B cell (primary cell): ENCODE measurements around the gene MAB21L2. TPM values are rescaled to one million over a fixed set of nuclear protein-coding genes. Genes with fewer than 3 reads are reported as not detected.

Source experiments
- ATAC-seq: fragments of 200-7000 bp; cut with Tn5 transposase; one replicate; pipeline ENCODE4 v1.10.0; 2021; ENCODE audit warnings: low read depth, mild to moderate bottlenecking, moderate number of reproducible peaks, moderate library complexity
- CTCF ChIA-PET: fragments of 350-600 bp; sonication (Branson Sonifier 250); formaldehyde crosslinking; loops from one replicate; lab custom pipeline; 2021; ENCODE audit warnings: antibody characterized with exemption, inconsistent platforms; lab: Charles Lee
- POLR2A ChIA-PET: fragments of 350-600 bp; sonication (Branson Sonifier 250); formaldehyde crosslinking; loops from one replicate; lab custom pipeline; 2021; ENCODE audit warnings: antibody characterized with exemption; lab: Charles Lee
- DNase-seq: peaks from one replicate; pipeline ENCODE4 v3.0.0; 2013
- H2AFZ ChIP-seq: 2 replicates; pipeline ENCODE4 v1.6.1; 2012; ENCODE audit warnings: mild to moderate bottlenecking, low read depth, low read length; ENCODE audit not compliant: insufficient read depth, poor library complexity, severe bottlenecking
- H3K27ac ChIP-seq, 2 donors: 1 replicate in 1 of 2; 2 replicates in 1 of 2; pipeline ENCODE4 v1.5.1; 2012 to 2013; ENCODE audit warnings: low read length in 2 of 2, mild to moderate bottlenecking in 2 of 2, moderate library complexity in 1 of 2
- H3K27me3 ChIP-seq, 4 experiments: fragments of 200-600 bp in 1 of 4; sonication (generic) in 1 of 4; replicated peaks in 1 of 4; 1 replicate in 2 of 4; 2 replicates in 2 of 4; pipeline versions ENCODE4 v1.6.1 to v1.7.0; 2013 to 2016; ENCODE audit warnings: low read length in 3 of 4, mild to moderate bottlenecking in 2 of 4, mixed read lengths in 1 of 4, moderate library complexity in 1 of 4; ENCODE audit not compliant: insufficient read depth in 4 of 4, control insufficient read depth in 3 of 4; ENCODE audit errors: control extremely low read depth in 1 of 4
- H3K36me3 ChIP-seq, 2 experiments: replicated peaks in 1 of 2; 1 replicate in 1 of 2; 2 replicates in 1 of 2; pipeline versions ENCODE4 v1.6.1 to v1.7.1; 2013; ENCODE audit warnings: low read length in 1 of 2; ENCODE audit not compliant: insufficient read depth in 2 of 2, control insufficient read depth in 1 of 2; ENCODE audit errors: control extremely low read depth in 1 of 2, extremely low read depth in 1 of 2
- H3K4me1 ChIP-seq, 2 donors: fragments of 200-600 bp in 1 of 2; sonication (generic) in 1 of 2; 1 replicate in 1 of 2; 2 replicates in 1 of 2; pipeline versions ENCODE4 v1.5.1 to v1.6.1; 2013 to 2017; ENCODE audit warnings: low read length in 2 of 2; ENCODE audit not compliant: control insufficient read depth in 2 of 2, insufficient read depth in 2 of 2
- H3K4me2 ChIP-seq: replicated peaks from 2 replicates; pipeline ENCODE3; 2012; ENCODE audit warnings: mild to moderate bottlenecking, low read depth, low read length; ENCODE audit not compliant: poor library complexity, severe bottlenecking
- H3K4me3 ChIP-seq, 5 experiments: fragments of 200-600 bp in 1 of 5; sonication (generic) in 1 of 5; 1 replicate in 3 of 5; 2 replicates in 2 of 5; pipeline versions ENCODE4 v1.5.1 to v1.7.0; 2011 to 2016; ENCODE audit warnings: low read length in 4 of 5, mild to moderate bottlenecking in 4 of 5, low read depth in 2 of 5, control low read depth in 1 of 5, moderate library complexity in 1 of 5; ENCODE audit not compliant: insufficient read depth in 1 of 5; ENCODE audit errors: control extremely low read depth in 1 of 5, extremely low read depth in 1 of 5
- H3K79me2 ChIP-seq: fragments of 200-600 bp; sonication (generic); one replicate; pipeline ENCODE4 v1.6.0; 2016; ENCODE audit warnings: low read length; ENCODE audit not compliant: control insufficient read depth, insufficient read depth
- H3K9ac ChIP-seq: fragments of 200-600 bp; sonication (generic); 2 replicates; pipeline ENCODE4 v1.6.1; 2017; ENCODE audit warnings: mild to moderate bottlenecking, low read length, moderate library complexity
- H3K9me3 ChIP-seq, 3 donors: one replicate each; pipeline versions ENCODE4 v1.6.1 to v1.7.1; 2013; ENCODE audit warnings: low read length in 2 of 3; ENCODE audit not compliant: control insufficient read depth in 2 of 3, insufficient read depth in 1 of 3; ENCODE audit errors: control extremely low read depth in 1 of 3
- H4K20me1 ChIP-seq: 2 replicates; pipeline ENCODE4 v1.6.0; 2012; ENCODE audit warnings: mild to moderate bottlenecking, low read length; ENCODE audit not compliant: insufficient read depth, control insufficient read depth, poor library complexity, severe bottlenecking
- H3K27ac Mint-ChIP-seq: one replicate; pipeline ENCODE4 v1.8.0; 2021; ENCODE audit warnings: mixed read lengths
- H3K27me3 Mint-ChIP-seq: one replicate; pipeline ENCODE4 v1.8.0; 2021; ENCODE audit warnings: mixed read lengths
- H3K4me1 Mint-ChIP-seq: one replicate; pipeline ENCODE4 v1.8.0; 2021; ENCODE audit warnings: mixed read lengths
- H3K4me3 Mint-ChIP-seq: one replicate; pipeline ENCODE4 v1.8.0; 2021; ENCODE audit warnings: mixed read lengths
- H3K9me3 Mint-ChIP-seq: one replicate; pipeline ENCODE4 v1.8.0; 2022; ENCODE audit warnings: mixed read lengths; ENCODE audit not compliant: insufficient read depth
- EZH2 ChIP-seq: IDR thresholded peaks from 2 replicates; pipeline ENCODE4 v1.6.1; 2012; ENCODE audit warnings: borderline replicate concordance, low read depth, mild to moderate bottlenecking, moderate library complexity, low read length; ENCODE audit not compliant: insufficient read depth, poor library complexity, severe bottlenecking
- WGBS: methylation state at CpG from one replicate; pipeline ENCODE4 v1.1.5; 2013; ENCODE audit warnings: missing lambda C conversion rate; ENCODE audit not compliant: insufficient coverage; 5-methylcytosine and 5-hydroxymethylcytosine counted together
- intact Hi-C: fragments of 100-400 bp; cut with micrococcal nuclease; formaldehyde crosslinking; loops from one replicate; pipeline ENCODE4 v1.10.0; 2022
- polyA plus RNA-seq: library from polyadenylated mRNA; depleted of rRNA; stranded (reverse); fragments of >200 nt; gene quantifications from 2 replicates; pipeline ENCODE4 v1.2.3, GENCODE V29; 2012
- total RNA-seq, 2 donors: library from RNA; stranded (reverse); fragments of 120-200 nt in 1 of 2; gene quantifications; 1 replicate in 1 of 2; 2 replicates in 1 of 2; pipeline versions ENCODE4 v1.2.3 to v1.2.4, GENCODE V29; 2013 to 2022
- TF ChIP-seq, protein P1 (sequence below): fragments of 200-600 bp; IDR thresholded peaks from one replicate; pipeline ENCODE4 v1.8.0; 2022; ENCODE audit warnings: antibody characterized with exemption, mild to moderate bottlenecking

Gene MAB21L2
- total and polyA plus RNA-seq, 2 donors (not counting 1 experiment from before 2014, with no cell fraction given) = not detected

DNA sequence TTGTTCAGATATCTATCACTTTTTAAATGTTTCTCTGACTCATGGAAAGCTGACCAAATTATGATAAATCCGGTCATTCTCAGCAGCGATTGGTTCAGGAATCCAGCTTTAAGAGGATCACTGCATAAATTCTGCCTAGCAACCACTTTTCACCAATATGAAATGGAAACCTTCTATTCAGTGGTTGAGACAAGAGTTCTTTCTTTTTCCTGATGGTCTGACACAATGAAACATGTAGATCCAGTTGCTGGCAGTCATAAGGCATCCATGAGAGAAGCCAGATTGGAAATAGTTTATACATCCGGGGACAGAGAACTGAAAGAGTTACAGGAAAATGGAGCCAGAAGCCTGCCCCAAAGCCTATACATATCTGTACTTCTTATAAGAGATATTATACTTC lies 27.2 kb downstream of the MAB21L2 start:
- H3K27ac Mint-ChIP-seq = no peak overlapping the region
- no peaks in the 10 kb centered on the region for H3K9me3 ChIP-seq

GRCh38 chr4:150619042-150619441 lies 37.1 kb downstream of the MAB21L2 start:
- intact Hi-C loops = no loop called here
- H3K36me3 ChIP-seq = no peaks in the 10 kb centered on the region
- no peak for ATAC-seq
- DNase-seq = no peak
- no peak overlapping the region for H3K4me2 ChIP-seq
- no peak overlapping the region for H2AFZ ChIP-seq
- no peaks in the 10 kb centered on the region for H3K27me3 Mint-ChIP-seq
- H3K4me3 Mint-ChIP-seq = no peak overlapping the region
- no peaks in the 10 kb centered on the region for H4K20me1 ChIP-seq
- H3K9me3 Mint-ChIP-seq = no peaks in the 10 kb centered on the region
- ChIA-PET CTCF (no interaction called here), POLR2A (no interaction called here)
- H3K9me3 ChIP-seq = no peaks in the 10 kb centered on the region
- H3K27ac Mint-ChIP-seq = no peak overlapping the region
- no peak overlapping the region for H3K4me3 ChIP-seq
- no peaks in the 10 kb centered on the region for H3K27me3 ChIP-seq
- no peak overlapping the region for H3K9ac ChIP-seq
- no peaks in the 10 kb centered on the region for H3K4me1 Mint-ChIP-seq
- no peaks in the 10 kb centered on the region for H3K4me1 ChIP-seq
- no peak for TF ChIP-seq EZH2
- TF ChIP-seq, protein P1, sequence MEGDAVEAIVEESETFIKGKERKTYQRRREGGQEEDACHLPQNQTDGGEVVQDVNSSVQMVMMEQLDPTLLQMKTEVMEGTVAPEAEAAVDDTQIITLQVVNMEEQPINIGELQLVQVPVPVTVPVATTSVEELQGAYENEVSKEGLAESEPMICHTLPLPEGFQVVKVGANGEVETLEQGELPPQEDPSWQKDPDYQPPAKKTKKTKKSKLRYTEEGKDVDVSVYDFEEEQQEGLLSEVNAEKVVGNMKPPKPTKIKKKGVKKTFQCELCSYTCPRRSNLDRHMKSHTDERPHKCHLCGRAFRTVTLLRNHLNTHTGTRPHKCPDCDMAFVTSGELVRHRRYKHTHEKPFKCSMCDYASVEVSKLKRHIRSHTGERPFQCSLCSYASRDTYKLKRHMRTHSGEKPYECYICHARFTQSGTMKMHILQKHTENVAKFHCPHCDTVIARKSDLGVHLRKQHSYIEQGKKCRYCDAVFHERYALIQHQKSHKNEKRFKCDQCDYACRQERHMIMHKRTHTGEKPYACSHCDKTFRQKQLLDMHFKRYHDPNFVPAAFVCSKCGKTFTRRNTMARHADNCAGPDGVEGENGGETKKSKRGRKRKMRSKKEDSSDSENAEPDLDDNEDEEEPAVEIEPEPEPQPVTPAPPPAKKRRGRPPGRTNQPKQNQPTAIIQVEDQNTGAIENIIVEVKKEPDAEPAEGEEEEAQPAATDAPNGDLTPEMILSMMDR = no peak
- WGBS = no CpG with 5 or more reads among the region's 1 CpG
- H3K79me2 ChIP-seq = no peaks in the 10 kb centered on the region
- H3K27ac ChIP-seq = no peak overlapping the region

More for the DNA sequence above, 27.2 kb downstream of the MAB21L2 start:
- no peak overlapping the region for H3K4me3 Mint-ChIP-seq
- H3K27me3 Mint-ChIP-seq = no peaks in the 10 kb centered on the region
- POLR2A ChIA-PET = no interaction called here
- H3K9me3 Mint-ChIP-seq = no peaks in the 10 kb centered on the region
- intact Hi-C loops = no loop called here
- Histone ChIP-seq H3K27ac (no peak overlapping the region), H2AFZ (no peak overlapping the region), H4K20me1 (no peaks in the 10 kb centered on the region), H3K4me2 (no peak overlapping the region), H3K9ac (no peak overlapping the region), H3K4me3 (no peak overlapping the region), H3K79me2 (no peaks in the 10 kb centered on the region), H3K4me1 (no peaks in the 10 kb centered on the region), H3K27me3 (no peaks in the 10 kb centered on the region), H3K36me3 (no peaks in the 10 kb centered on the region)
- TF ChIP-seq, protein P1 = no peak
- no peak for TF ChIP-seq EZH2
- no CpG with 5 or more reads among the region's 3 CpGs for WGBS
- no peak for DNase-seq
- H3K4me1 Mint-ChIP-seq = no peaks in the 10 kb centered on the region
- ATAC-seq = no peak
- CTCF ChIA-PET = no interaction called here
